Choroid plexus epithelial cell (primary cell): ENCODE measurements around the gene ABHD12B.

Experiments
- DNase-seq: peaks from one replicate; pipeline ENCODE4 v3.0.0-alpha.2; 2010; ENCODE audit warnings: low read depth
- H3K4me3 ChIP-seq: 2 replicates; pipeline ENCODE4 v1.5.1; 2011; ENCODE audit warnings: low read depth, mild to moderate bottlenecking, control low read depth, low read length, moderate library complexity
- CTCF ChIP-seq: conservative IDR thresholded peaks from 2 replicates; pipeline ENCODE4 v1.5.1; 2011; ENCODE audit warnings: low read depth, mild to moderate bottlenecking, control low read depth, inconsistent platforms, low read length, moderate library complexity

Gene ABHD12B

GRCh38 chr14:50944647-50945413, 73.0 kb downstream of the ABHD12B start:
- peak; percentile 48 for DNase-seq

GRCh38 chr14:50946234-50946935, 74.5 kb downstream of the ABHD12B start:
- TF ChIP-seq CTCF, result no peak
- no peak for DNase-seq
- H3K4me3 ChIP-seq, result no peak overlapping the region

More at GRCh38 chr14:50944647-50945413, 73.0 kb downstream of the ABHD12B start:
- TF ChIP-seq CTCF, result no peak
- H3K4me3 ChIP-seq, result peak overlapping the region; percentile 86

- TF ChIP-seq CTCF, result no peak
- no peak overlapping the region for H3K4me3 ChIP-seq
- DNase-seq, result peak; percentile 62
Observed at GRCh38 chr14:50947446-50947845, 75.6 kb downstream of the ABHD12B start.

- H3K4me3 ChIP-seq, result no peak overlapping the region
- TF ChIP-seq CTCF, result no peak
- DNase-seq, result no peak
Observed at GRCh38 chr14:50948205-50948604, 76.4 kb downstream of the ABHD12B start.

- no peak for DNase-seq
- TF ChIP-seq CTCF, result no peak
- H3K4me3 ChIP-seq, result no peak overlapping the region
Observed at GRCh38 chr14:50951032-50951431, 79.2 kb downstream of the ABHD12B start.

GRCh38 chr14:50953502-50953901, 81.6 kb downstream of the ABHD12B start:
- TF ChIP-seq CTCF, result no peak
- no peak overlapping the region for H3K4me3 ChIP-seq
- no peak for DNase-seq
